Spleen (tissue), 11 donors: ENCODE results near the gene NADK. TPM values are rescaled to one million over a fixed set of nuclear protein-coding genes. Genes with fewer than 3 reads are reported as not detected.

Source experiments
- DNase-seq: peaks from one replicate; pipeline ENCODE4 v3.0.0-alpha.2; 2020
- H3K27ac ChIP-seq, 8 donors: fragments of 200-600 bp; sonication (generic) in 7 of 8; 1 replicate in 4 of 8; 2 replicates in 4 of 8; pipeline versions ENCODE4 v1.5.0 to v1.8.0; 2016 to 2021; ENCODE audit warnings: inconsistent platforms in 4 of 8, mild to moderate bottlenecking in 4 of 8, moderate library complexity in 1 of 8
- H3K27me3 ChIP-seq, 7 donors: fragments of 200-600 bp; sonication (generic) in 6 of 7; replicated peaks in 1 of 7; 1 replicate in 4 of 7; 2 replicates in 3 of 7; pipeline versions ENCODE4 v1.5.0 to v1.8.0; 2016 to 2021; ENCODE audit warnings: inconsistent platforms in 3 of 7, mild to moderate bottlenecking in 1 of 7
- H3K36me3 ChIP-seq, 6 donors: fragments of 200-600 bp; sonication (generic) in 5 of 6; 1 replicate in 4 of 6; 2 replicates in 2 of 6; pipeline versions ENCODE4 v1.5.0 to v1.8.0; 2016 to 2021; ENCODE audit warnings: inconsistent platforms in 2 of 6
- H3K4me1 ChIP-seq, 6 donors: fragments of 200-600 bp; sonication (generic) in 5 of 6; 1 replicate in 3 of 6; 2 replicates in 3 of 6; pipeline versions ENCODE4 v1.5.0 to v1.8.0; 2016 to 2021; ENCODE audit warnings: inconsistent platforms in 3 of 6
- H3K4me3 ChIP-seq, 8 donors: fragments of 200-600 bp; sonication (generic) in 7 of 8; 1 replicate in 4 of 8; 2 replicates in 4 of 8; pipeline versions ENCODE4 v1.5.0 to v1.8.0; 2016 to 2021; ENCODE audit warnings: inconsistent platforms in 4 of 8, mild to moderate bottlenecking in 4 of 8, moderate library complexity in 2 of 8
- H3K9me3 ChIP-seq, 8 donors: fragments of 200-600 bp; sonication (generic) in 7 of 8; 1 replicate in 4 of 8; 2 replicates in 4 of 8; pipeline versions ENCODE4 v1.5.0 to v1.8.0; 2016 to 2021; ENCODE audit warnings: inconsistent platforms in 4 of 8
- CTCF ChIP-seq, 11 experiments: fragments of 200-600 bp in 7 of 11; fragments of 450-650 bp in 4 of 11; sonication (generic) in 4 of 11; IDR thresholded peaks in 8 of 11; conservative IDR thresholded peaks in 3 of 11; 1 replicate in 7 of 11; 2 replicates in 4 of 11; pipeline versions ENCODE4 v1.4.0 to v1.8.0; 2016 to 2021; ENCODE audit warnings: antibody characterized with exemption in 11 of 11, inconsistent platforms in 4 of 11, mild to moderate bottlenecking in 1 of 11
- POLR2A ChIP-seq, 3 donors: fragments of 450-650 bp; IDR thresholded peaks; one replicate each; pipeline ENCODE4 v1.5.1; 2017; ENCODE audit warnings: antibody characterized with exemption in 3 of 3, mild to moderate bottlenecking in 1 of 3
- POLR2AphosphoS5 ChIP-seq, 3 donors: sonication (generic); formaldehyde crosslinking; IDR thresholded peaks; one replicate each; pipeline ENCODE4 v1.5.1; 2017; ENCODE audit warnings: antibody characterized with exemption in 3 of 3
- WGBS, 5 donors: extraction: QIAGEN DNeasy Blood & Tissue Kit in 3 of 5; methylation state at CpG; one replicate each; pipeline versions ENCODE4 v1.1.5 to v1.1.7; 2013 to 2018; 5-methylcytosine and 5-hydroxymethylcytosine counted together
- intact Hi-C: fragments of 100-400 bp; cut with DNase I; formaldehyde crosslinking; loops from one replicate; pipeline ENCODE4 v1.15.0; 2023; ENCODE audit warnings: low total_unique reads
- polyA plus RNA-seq, 3 donors: library from polyadenylated mRNA; stranded (reverse); fragments of 200-250 nt; gene quantifications; one replicate each; pipeline ENCODE4 v1.2.1, GENCODE V29; 2013
- total RNA-seq, 7 donors: library from RNA; depleted of rRNA in 3 of 7; stranded (reverse); fragments of >200 nt in 3 of 7; fragmentation: NEBNext Ultra II Directional in 4 of 7; extraction: Animal tissue kit (Norgen Biotek cat#: 25700) in 4 of 7; gene quantifications; one replicate each; pipeline versions ENCODE4 v1.1.0 to v1.2.1, GENCODE V29; 2016 to 2021
- donor health status: healthy with polysubstance abuse.
- donor health status: DM: no; HTN: no; CAD: no; lungs with moderate emphysema.
- donor health status: DM: no; HTN: no; CAD: no.
- donor health status: Bipolar disorder and iron deficiency.
- donor health status: healthy.
- donor health status: DM: no; HTN: no; CAD: no.
- donor health status: DM: yes; HTN: yes; CAD: no.

NADK gene
- total and polyA plus RNA-seq, 10 donors: 62.6 to 271 (median 179) TPM

- no peaks in the 10 kb centered on the region for H3K9me3 ChIP-seq
- intact Hi-C loops: no loop called here
- TF ChIP-seq POLR2AphosphoS5 (IDR thresholded peaks at IDR 0.05): peak in 1 of 3 donors; percentile 33
- no peak for TF ChIP-seq POLR2A (IDR thresholded peaks at IDR 0.05)
- no peak for TF ChIP-seq CTCF (IDR thresholded peaks at IDR 0.05 in 8 of 11, conservative IDR thresholded peaks at IDR 0.05 in 3 of 11)
- peak overlapping the region; percentile 64 to 97 (median 88) for H3K4me3 ChIP-seq
- 1 to 6% (median 3%) methylated on average over 6 of the region's 6 CpGs for WGBS, 5 donors
- peaks cover 65 to 92% (median 81%) of the 10 kb centered on the region in 6 donors for H3K4me1 ChIP-seq
- peak overlapping the region; percentile 86 to 99 (median 95) for H3K27ac ChIP-seq
- H3K27me3 ChIP-seq: no peaks in the 10 kb centered on the region
- H3K36me3 ChIP-seq: peaks cover 0 to 18% (median 4%) of the 10 kb centered on the region in 6 donors
- no peak for DNase-seq
Measured at GRCh38 chr1:1777583-1777899, 729 bp downstream of the NADK start.

GRCh38 chr1:1776672-1777582, 1.3 kb downstream of the NADK start:
- WGBS, 5 donors: 52 to 69% (median 57%) methylated on average over 9 of the region's 9 CpGs
- H3K27me3 ChIP-seq: no peaks in the 10 kb centered on the region
- H3K27ac ChIP-seq: peak overlapping the region; percentile 86 to 99 (median 95)
- peaks cover 59 to 92% (median 75%) of the 10 kb centered on the region in 6 donors for H3K4me1 ChIP-seq
- no peaks in the 10 kb centered on the region for H3K9me3 ChIP-seq
- intact Hi-C loops: no loop called here
- no peak for DNase-seq
- peak overlapping the region; percentile 64 to 97 (median 88) for H3K4me3 ChIP-seq
- H3K36me3 ChIP-seq: peaks cover 0 to 24% (median 10%) of the 10 kb centered on the region in 6 donors
- TF ChIP-seq POLR2A (IDR thresholded peaks at IDR 0.05) (no peak), CTCF (IDR thresholded peaks at IDR 0.05 in 8 of 11, conservative IDR thresholded peaks at IDR 0.05 in 3 of 11) (no peak), POLR2AphosphoS5 (IDR thresholded peaks at IDR 0.05) (no peak)

- H3K9me3 ChIP-seq: peaks cover 0 to 9% (median 5%) of the 10 kb centered on the region in 8 donors
- peaks cover 0 to 38% (median 15%) of the 10 kb centered on the region in 6 donors for H3K36me3 ChIP-seq
- peak overlapping the region in 5 of 8 donors; percentile 1 to 97 (median 9) for H3K4me3 ChIP-seq
- peak overlapping the region; percentile 40 to 99 (median 94) for H3K27ac ChIP-seq
- WGBS, 5 donors: 40 to 58% (median 47%) methylated on average over 9 to 11 of the region's 11 CpGs
- no peak for DNase-seq
- intact Hi-C loops: no loop called here
- peaks cover 46 to 90% (median 65%) of the 10 kb centered on the region in 6 donors for H3K4me1 ChIP-seq
- TF ChIP-seq CTCF (IDR thresholded peaks at IDR 0.05 in 8 of 11, conservative IDR thresholded peaks at IDR 0.05 in 3 of 11): no peak
- TF ChIP-seq POLR2AphosphoS5 (IDR thresholded peaks at IDR 0.05): no peak
- TF ChIP-seq POLR2A (IDR thresholded peaks at IDR 0.05): no peak
- no peaks in the 10 kb centered on the region for H3K27me3 ChIP-seq
Measured at GRCh38 chr1:1775327-1776226, 2.7 kb downstream of the NADK start.
